Glomerular visceral epithelial cell (primary cell): ENCODE results near the gene NDUFB6.
"Not testable (repeated sequence)": the region's sequence is repeated elsewhere in the genome, so short reads cannot be mapped to it uniquely, and the experiment has no call there.

Experiments used
- DNase-seq: peaks from one replicate; pipeline ENCODE4 v3.0.0-alpha.2; 2016; ENCODE audit errors: extremely low spot score

The NDUFB6 gene

DNA sequence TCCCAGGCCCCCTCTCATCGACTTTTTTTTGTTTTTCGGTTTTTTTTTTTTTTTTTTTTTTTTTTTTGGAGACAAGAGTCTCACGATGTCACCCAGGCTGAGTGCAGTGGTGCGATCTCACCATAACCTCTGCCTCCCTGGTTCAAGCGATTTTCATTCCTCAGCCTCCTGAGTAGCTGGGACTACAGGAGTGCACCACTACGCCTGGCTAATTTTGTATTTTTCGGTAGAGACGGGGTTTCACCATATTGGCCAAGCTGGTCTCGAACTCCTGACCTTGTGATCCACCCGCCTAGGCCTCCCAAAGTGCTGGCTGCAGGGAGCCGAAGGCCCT lies 48.4 kb downstream of the NDUFB6 start:
- DNase-seq: not testable (repeated sequence)

DNA sequence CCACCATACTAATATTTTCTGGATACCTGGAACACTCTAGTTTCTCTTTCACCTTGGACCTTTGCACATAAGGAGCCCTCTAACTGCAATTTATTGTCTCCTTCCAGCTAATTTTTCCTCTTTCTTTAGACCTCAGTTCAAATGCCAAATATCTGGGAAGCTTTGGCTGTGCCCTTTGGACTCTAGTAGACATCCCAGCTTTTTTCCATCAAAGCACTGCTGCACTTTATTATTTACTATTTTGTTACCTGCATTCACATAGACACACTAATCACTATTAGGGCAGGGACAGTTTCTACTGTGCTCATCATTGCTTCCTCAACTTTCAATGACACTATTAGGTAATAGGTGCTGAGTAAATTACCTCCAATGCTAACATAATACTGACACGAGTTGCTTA lies 49.0 kb downstream of the NDUFB6 start:
- no peak for DNase-seq

DNA sequence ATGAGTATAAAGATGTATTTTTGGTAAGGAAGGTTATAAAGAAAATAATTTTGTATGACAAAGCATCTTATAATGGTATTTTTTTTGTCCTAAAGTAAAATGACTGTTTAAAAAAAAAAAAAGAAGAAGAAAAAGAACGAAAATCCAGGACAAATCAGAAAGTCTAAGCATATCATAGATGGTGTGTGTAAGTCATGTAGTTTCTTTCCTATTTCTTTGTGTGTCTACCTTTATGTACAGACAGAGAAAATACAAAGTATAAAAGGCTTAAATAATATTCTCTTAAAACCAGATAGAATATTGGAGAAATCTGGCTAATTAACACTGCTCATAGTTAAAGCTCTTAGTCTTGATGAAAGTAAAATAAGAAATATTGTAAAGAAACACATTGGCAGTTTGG lies 54.7 kb downstream of the NDUFB6 start:
- no peak for DNase-seq

DNA sequence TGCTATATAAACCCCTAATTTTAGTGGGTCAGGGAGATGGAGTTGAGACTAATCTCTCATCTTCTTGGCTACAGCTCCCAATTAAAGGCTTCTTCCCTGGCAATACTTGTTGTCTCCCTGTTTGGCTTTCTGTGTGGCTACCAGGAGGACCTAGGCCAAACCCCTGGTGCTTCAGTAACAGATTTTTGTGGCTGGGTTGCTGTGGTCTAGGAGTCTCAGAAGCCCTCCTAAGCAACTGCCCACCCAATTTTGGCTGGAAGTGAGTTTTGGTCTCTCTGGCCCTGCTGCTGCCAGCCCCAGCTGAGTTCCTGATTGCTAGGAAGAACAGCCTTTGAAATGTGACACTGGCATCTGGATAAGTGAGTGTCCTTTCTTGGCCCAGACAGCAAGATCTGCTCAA lies 56.7 kb downstream of the NDUFB6 start:
- no peak for DNase-seq

DNA sequence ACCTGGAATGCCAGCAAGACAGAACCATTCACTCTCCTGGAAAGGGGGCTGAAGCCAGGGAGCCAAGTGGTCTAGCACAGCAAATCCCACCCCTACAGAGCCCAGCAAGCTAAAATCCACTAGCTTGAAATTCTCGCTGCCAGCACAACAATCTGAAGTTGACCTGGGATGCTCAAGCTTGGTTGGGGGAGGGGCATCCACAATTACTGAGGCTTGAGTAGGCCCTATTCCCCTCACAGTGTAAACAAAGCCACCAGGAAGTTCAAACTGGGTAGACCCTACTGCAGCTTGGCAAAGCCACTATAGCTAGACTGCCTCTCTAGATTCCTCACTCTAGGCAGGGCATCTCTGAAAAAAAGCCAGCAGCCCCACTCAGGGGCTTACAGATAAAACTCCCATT lies 64.2 kb downstream of the NDUFB6 start:
- DNase-seq: no peak

DNA sequence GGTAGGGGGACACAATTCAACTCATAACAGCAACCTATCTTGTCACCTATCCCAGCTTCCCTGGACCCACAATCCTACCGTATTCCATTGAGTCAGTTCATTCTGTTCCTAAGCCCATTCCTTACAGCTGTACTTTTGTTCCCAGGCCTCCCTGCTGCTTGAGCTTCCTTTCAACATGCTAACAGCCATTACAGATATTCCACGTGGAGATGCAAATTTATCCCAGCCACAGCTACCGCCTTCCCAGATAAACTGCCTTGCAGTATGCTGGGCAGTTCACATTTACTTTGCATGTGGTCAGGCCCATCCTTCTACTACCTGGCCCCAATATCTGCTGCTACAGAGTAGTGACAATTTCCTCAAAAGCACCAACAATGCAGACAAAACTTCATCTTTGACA lies 70.0 kb downstream of the NDUFB6 start:
- no peak for DNase-seq
